GM13976 (cell line): Measurements from ENCODE around the gene USP6.
"Not testable (repeated sequence)": the region's sequence is repeated elsewhere in the genome, so short reads cannot be mapped to it uniquely, and the experiment has no call there.

Experiments
- DNase-seq: peaks from one replicate; pipeline ENCODE4 v3.0.0; 2012; ENCODE audit warnings: low spot score
- CTCF ChIP-seq: IDR thresholded peaks from 2 replicates; pipeline ENCODE4 v1.5.1; 2012; ENCODE audit warnings: borderline replicate concordance, mild to moderate bottlenecking; ENCODE audit not compliant: insufficient read depth; ENCODE audit errors: extremely low read depth, missing control alignments, control extremely low read depth
- in situ Hi-C: fragments of 300-500 bp; cut with MboI; formaldehyde crosslinking; loops from one replicate; pipeline ENCODE4 v1.12.0; 2022; ENCODE audit warnings: low sequenced_read_pairs, mixed read lengths, inconsistent platforms; ENCODE audit not compliant: unreplicated experiment

The USP6 gene

GRCh38 chr17:5131146-5131715 is 15.4 kb downstream of the USP6 start:
- TF ChIP-seq CTCF: no peak
- in situ Hi-C loops: no loop called here
- DNase-seq: no peak

DNA sequence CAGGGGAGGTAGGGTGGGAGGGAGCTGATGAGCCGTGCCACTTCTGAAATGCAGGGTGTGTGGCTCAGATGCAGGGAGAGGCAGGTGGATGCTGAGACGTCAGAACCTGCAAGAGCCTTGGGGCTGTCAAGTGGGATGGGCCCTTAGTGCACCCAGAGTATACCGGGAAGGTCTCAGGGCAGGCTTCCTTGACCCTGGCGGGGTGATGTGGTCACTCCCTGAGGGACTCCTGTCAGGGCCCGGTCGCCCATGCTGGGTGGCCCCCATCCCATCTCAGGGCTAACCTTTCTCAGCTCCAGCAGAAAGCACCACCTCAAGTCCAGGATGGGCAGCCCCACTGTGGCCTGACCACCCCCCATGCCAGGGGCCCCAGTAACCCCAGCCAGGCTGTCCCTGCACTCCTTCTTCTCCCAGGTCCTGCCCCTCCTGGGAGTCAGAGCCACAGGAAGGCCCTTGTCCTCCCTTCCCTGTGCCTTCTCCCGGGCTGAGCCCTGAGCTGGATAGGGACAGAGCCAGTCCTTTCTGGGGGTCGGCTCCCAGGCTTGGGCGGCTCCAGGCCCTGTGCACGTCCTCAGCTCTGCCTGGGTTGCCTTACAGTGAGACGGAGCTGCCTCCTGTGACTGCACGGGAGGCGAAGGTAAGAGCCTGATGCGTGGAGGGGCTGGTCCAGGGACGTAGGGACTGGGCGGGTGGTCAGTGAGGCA is 16.1 kb downstream of the USP6 start:
- DNase-seq, in situ Hi-C loops: not testable (repeated sequence)

- in situ Hi-C loops, DNase-seq: not testable (repeated sequence)
Measured at GRCh38 chr17:5132503-5133225, 16.8 kb downstream of the USP6 start.

DNA sequence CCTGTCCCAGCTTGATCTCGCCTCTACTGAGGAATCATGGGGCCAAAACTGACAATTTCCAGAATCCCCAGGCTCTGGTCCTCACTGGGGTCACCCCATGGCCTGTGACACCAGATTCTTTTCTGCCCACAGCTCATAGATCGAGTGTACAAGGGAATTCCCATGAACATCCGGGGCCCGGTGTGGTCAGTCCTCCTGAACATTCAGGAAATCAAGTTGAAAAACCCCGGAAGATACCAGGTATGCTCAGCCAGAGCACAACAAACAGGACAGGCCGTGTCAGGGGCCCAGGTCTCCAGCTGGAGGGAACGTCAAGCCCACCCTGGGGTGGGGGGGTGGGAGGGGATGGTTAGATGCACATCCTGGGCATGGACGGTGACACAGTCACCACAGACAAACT is 17.5 kb downstream of the USP6 start:
- no peak for TF ChIP-seq CTCF
- peak; percentile 8 for DNase-seq
- in situ Hi-C loops: no loop called here

DNA sequence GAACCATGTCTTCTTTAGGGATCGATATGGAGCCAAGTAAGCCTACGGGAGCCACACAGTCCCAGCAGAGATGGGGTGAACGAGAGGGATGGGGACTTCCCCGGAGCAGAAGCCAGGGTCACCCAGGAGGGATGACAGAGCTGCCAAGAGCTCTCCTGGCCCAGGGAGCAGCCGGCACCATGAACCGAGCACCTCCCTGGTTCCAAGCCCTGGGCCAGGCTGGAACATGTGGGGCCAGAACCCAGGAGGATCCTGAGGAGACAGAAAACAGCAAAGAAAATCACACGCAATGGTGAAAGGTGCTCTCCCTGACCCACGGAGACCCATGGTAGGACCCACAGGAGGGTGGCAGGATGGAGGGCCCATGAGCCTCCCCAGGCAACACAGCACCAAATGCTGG is 18.1 kb downstream of the USP6 start:
- in situ Hi-C loops, DNase-seq: not testable (repeated sequence)

- DNase-seq, in situ Hi-C loops: not testable (repeated sequence)
Measured at GRCh38 chr17:5134571-5134970, 18.7 kb downstream of the USP6 start.

DNA sequence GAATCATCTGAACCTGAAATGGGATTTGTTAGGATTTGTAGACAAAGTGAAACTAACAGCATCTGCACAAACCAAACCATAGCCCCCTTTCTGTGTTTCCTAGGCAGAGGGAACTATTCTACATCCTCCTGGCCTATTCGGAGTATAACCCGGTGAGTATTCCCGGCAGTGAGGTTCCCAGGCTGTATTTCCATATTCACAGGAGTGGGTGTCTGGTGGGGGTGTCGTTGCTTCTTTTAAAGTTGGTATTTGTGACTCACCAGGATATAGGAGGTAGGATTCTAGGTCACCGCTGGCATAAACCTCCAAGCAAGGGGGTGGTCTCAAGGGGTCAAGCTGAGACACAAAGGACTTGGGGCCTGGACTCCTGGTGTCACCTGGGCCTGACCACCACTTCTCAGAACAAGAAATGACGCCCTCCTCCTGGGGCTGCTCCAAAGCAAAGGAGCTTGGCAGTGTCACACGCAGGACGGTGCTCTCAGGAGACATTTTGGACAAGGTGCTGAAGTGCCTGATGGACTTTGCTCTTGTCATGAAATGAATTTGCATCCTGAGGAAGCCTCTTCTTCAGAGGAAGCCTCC is 19.4 kb downstream of the USP6 start:
- in situ Hi-C loops: not testable (repeated sequence)

DNA sequence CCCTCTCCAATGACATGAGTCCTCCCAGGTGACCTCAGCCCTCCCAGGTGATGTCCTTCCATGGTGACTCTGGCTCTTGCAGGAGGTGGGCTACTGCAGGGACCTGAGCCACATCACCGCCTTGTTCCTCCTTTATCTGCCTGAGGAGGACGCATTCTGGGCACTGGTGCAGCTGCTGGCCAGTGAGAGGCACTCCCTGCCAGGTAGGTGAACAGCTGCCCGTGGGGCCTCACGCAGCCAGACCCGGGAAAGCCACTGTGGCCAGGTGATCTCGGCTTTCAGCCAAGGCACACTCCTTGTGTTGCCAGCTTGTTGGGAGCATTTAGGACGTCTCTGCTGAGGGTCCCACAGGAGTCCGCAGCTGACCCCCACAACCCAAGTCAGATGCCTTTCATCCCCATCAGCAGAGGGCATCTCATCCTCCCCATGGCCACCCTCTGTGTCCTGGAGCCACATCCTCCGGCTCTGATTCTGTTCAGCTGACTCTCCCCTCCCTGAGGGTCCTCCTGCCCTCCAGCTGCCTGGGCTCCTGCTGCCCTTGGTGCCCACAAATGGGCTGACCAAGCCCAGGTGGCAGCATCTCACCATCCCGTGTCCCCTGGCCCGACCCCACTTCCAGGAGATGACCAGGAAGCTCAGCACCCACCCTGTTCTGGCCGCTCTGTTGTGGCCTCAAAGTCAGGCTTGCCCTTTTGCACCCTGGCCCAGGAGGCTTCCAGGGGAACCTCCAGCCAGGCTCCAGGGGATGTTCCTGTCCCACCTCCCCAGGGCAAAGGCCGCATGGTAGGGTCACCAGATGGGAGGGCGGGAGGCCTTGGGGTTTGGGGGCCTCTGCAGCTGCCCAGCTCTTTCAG is 20.1 kb downstream of the USP6 start:
- in situ Hi-C loops: no loop called here
- DNase-seq: no peak
- no peak for TF ChIP-seq CTCF

More for the DNA sequence above, 19.4 kb downstream of the USP6 start:
- DNase-seq: not testable (repeated sequence)

GRCh38 chr17:5136580-5137412 is 21.0 kb downstream of the USP6 start:
- DNase-seq, in situ Hi-C loops: not testable (repeated sequence)

DNA sequence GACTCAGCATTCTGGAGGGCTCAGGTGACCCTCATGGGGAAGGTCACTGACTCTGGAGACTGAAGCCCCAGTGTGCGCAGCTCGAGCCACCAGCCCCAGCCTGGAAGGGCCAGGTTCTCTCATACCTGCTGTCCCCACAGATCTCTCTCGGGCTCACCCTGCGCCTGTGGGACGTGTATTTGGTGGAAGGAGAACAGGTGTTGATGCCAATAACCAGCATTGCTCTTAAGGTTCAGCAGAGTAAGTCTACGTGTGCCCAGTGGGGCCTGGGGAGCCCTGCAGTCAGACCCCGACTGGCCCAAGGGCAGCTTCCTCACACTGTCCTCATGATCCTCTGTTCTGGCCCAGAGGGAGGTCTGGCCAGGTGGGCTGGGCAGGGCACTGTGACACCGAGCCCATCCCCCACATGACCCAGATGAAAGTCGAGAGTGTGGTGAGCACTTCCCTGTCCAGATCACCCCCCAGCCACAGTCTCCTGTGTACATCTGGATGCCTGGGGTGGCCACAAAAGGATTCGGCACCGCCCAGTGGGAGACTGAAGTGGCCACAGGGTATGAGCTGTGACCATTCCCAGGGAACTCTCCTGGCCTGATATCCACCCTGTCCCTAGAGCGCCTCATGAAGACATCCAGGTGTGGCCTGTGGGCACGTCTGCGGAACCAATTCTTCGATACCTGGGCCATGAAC is 21.8 kb downstream of the USP6 start:
- in situ Hi-C loops, DNase-seq: not testable (repeated sequence)

- in situ Hi-C loops, DNase-seq: not testable (repeated sequence)
Measured at GRCh38 chr17:5138198-5138544, 22.3 kb downstream of the USP6 start.
